Stimulated activated naive CD4-positive, alpha-beta T cell (primary cell): ENCODE data around the gene FUZ.
A peak's percentile ranks its signal among the peaks of the same experiment; 100 is the strongest.

Source experiments
- DNase-seq, 6 experiments: peaks; one replicate each; lab custom pipeline; 2025; lab: John Stamatoyannopoulos, UW

FUZ gene

DNA sequence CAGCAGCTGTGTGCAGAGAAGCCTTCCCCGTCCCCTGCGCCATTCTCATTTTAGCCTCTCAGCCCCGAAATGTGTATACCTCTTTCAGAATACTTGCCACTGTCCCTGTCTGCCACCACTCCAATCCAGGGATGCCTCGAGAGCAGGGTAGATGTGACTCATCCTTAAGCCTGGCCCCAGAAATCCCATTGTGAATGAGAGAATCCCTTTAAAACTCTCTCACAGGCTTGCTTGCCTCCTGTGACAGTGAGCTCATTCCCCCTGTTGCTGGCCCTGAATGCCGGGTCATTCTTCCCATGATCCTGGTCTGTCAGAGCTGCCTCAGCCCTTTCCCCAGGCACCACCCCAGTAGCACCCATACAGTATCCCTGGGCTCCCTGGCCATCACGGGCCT lies 36.7 kb downstream of the FUZ start:
- no peak for DNase-seq

DNA sequence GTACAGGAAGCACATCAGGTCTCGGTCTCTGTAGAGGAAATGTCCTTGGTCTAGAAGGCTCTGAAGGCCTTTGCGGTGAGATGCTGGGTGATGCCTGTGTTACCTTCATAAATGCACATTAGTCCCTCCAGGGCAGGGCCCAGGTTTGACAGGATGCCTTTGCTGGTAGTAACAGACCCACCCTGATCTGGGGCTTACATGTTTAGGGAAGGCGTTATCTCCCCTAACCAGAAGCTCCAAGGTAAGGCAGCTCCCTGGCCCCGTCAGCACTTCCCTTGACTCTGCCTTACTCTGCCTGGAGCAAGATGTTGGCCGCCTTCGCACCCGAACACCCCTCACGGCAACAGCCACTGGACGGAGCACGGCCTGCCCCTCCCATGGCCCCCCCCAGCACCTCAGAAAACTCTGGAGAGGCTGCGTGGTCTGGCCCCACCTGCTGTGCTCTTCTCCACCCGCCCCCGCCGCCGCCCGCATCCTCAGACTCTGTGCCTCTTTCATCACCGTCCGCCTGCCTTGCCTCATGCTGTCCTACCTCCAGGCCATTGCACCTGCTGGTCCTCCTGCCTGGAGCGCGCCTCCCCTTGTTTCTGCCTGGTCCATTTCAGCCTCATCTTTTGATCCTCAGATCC lies 37.2 kb downstream of the FUZ start:
- DNase-seq: no peak

GRCh38 chr19:49774969-49775368 lies 38.1 kb downstream of the FUZ start:
- DNase-seq: no peak

DNA sequence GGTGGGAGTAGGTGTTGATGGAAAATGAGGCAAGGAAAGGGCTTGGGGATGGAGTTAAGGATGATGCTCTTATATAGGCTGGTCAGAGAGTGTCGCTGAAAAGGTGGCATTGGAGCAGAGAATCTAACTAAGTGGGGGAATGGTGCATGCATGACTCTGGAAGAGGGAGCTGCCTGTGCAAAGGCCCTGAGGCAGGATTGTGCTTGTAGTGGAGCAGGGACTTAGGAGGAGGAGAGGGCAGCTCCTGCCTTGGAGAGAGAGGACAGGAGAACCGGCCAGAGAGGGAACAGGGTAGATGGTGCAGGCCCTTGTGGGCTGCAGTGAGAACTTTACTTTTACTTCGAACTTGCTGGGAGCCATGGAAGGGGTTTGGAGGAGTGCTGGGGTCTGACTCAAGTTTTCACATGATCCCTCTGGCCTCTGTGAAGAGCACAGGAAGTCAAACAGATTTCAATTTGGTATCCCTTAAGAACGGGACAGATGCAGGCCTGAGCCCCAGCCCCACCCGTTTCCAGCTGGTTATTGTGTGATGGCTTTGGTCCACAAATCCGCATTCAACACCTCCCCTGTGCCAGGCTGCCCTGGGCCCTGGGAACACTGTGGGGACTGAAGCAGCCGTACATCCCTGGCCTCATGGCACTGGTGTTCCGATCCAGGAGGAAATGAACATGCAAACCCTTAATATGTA lies 39.3 kb downstream of the FUZ start:
- DNase-seq: no peak

DNA sequence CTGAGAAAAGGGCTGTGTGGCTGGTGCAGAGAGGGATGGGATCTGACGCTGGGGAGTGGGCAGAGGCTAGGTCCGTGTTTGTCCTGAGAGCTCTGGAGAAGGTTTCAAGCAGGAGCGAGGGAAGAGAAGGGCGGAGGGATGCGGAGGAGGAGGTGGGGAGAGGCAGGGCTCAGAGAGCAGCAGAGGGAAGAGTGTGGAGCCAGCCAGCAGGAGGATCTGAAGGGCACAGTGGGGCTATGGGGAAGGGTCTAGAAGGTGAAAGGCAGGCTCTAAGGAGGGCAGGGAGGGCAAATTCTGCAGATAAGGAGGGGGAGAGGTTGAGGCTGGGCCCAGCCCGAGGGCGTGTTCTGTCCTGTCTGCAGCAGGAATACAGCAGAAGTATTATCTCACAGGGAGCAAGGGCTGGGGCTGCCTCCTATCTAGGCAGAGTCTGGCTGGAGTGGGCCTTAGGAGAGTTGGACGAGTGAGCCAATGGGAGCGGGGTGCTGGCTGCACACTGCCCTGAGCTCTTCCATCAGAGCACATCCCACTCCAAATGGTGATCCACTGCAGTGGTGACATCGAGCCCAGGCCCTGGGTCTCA lies 40.2 kb downstream of the FUZ start:
- DNase-seq: no peak

- no peak for DNase-seq
These were observed 41.4 kb downstream of the FUZ start for GRCh38 chr19:49771674-49772139.

DNA sequence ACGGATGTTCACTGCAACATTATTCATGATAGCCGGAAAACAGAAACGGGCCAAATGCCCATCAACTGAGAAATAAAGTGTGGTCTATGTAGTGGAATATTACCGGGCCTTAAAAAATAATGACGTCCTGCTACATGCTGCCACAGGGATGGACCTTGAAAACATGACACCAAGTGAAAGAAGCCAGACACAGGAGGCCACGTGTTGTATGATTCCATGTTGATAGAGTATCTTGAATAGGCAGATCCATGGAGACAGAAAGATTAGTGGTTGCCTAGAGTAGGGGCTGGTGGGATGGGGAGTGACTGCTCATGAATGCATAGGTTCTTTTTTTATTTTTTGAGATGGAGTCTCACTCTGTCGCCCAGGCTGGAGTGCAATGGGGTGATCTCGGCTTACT lies 42.6 kb downstream of the FUZ start:
- no peak for DNase-seq

DNA sequence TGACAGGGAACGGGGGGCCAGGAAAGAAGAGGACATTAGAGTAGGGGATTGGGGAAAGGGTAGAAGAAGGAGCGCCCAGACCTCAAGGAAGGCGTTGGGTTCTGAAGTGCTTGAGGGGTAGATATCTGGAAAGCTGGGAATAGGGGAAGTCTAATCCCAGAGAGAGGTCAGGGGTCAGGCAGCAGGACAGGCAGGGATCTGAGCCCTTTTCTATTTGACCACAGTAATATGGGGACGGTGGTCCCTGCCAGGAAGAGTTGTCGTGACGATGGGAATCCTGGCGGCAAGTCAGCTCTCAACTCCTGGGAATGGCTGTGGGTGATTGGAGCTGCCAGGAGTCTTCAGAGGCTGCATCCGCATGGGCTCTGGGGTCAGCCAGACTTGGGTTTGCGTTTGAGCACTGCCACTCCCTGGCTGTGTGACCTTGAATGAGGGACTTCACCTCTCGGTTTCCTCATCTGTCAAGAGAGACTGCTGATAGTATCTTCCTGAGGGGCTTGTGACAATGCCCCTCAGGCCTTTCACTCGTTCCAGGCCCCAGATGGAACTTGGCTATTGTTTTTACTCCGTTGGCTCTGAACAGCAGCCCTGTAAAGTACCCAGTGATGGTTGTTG lies 45.0 kb downstream of the FUZ start:
- no peak for DNase-seq

- DNase-seq: no peak
These were observed 45.7 kb downstream of the FUZ start for GRCh38 chr19:49767381-49767780.

GRCh38 chr19:49766930-49767299 lies 46.2 kb downstream of the FUZ start, which contains the start of gene AP2A1:
Gene AP2A1 (plus strand): TSS chr19:49767001. CDS start chr19:49767134, 133 bp downstream.
- DNase-seq: no peak

DNA sequence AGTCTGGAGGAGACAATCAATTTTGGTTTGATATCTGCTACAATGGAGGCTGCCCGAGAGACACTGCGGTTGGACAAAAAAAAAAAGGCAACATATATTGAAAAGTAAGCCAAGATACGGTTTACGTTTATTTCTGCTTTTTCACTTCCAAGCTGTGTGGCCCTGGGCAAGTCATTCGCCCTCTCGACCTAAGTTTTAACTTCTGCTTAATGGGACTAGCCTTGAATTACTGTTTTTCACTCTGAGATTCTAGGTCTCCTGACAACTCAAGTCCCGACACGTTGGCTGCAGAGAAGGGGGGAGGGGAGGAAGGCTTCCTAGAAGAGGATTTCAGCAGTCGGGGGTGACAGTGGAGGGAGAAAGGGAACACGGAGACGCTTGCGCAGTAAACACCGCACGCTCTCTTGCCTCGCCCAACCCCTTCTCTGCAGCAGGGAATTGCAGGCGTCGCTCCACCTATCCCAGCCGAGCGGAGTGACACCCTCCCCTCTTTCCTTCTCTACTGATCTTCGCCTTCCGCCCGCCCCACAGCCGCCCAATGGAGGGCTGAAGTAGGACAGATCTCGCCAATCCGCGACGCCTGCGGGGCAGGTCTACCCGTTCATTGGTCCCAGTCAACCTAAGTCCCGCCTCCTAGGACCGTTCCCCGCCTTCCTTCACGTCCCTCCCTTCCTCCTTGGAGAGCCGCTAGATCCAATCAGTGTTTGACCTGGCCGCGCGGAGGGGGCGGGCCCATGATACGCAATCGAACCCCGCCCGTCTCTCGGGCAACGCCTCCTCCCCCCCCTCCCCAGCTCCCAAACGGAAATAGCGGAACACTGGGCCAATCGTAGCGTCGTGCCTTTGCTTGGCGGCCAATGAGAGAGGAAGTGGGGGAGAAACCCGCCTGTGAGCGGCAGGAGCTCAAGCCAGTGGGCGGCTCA lies 46.8 kb downstream of the FUZ start:
- DNase-seq: peak; percentile 97 to 100 (median 100)

GRCh38 chr19:49764341-49764740 lies 48.8 kb downstream of the FUZ start:
- no peak for DNase-seq

- DNase-seq: no peak
These were observed 49.9 kb downstream of the FUZ start, which contains the start of gene TSKS for GRCh38 chr19:49763230-49763629. Gene TSKS (minus strand): TSS chr19:49763306. CDS start chr19:49763247, 59 bp downstream.

DNA sequence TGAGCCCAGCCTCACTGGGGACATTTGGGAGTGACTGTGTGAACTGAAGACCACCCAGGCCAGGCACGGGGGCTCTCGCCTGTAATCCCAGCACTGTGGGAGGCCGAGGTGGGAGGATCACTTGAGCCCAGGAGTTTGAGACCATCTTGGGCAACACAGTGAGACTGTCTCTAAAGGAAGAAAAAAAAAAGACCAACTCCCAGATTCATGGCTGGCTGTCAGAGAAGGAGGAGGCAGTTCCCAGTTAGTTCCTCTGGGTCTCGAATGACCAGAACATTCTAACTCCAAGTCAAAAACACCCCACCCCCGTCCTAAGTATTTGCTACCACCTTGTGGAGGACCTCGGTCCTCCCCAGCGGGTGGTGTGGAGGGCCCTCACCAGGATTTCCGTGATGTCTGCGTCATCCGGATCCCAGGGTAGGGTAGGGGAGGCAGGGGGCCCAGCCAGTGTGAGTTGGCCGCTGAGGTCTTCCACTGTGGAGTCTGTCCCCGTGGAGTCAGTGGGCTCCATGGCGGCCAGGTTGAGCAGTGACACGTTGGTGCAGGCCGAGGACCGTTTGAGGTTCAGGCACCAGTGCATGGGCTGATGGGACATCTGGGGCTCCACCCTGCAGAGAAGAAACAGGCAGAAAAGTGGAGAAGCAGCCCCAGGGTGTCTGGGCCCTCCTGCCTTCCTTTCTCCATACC lies 51.3 kb downstream of the FUZ start:
- peak in 2 of 6 experiments; percentile 4 to 8 for DNase-seq

DNA sequence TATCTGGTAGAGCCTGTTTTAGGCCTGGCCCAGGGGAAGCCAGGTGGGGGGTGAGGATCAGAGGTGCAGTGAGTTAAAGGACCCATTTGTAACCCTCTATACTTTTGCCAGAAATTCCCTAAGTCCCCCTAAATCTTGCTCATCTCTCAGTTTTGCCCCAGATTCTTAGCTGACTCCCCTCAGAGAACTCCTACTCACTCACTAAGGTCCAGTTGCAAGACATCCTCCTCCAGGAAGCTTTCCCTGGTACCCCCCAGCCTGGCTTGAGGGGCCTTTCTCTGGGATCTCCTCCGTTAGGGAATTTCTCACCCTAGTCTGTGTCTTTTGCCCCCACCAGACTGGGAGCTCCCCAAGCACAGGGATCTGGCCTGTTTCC lies 51.9 kb downstream of the FUZ start:
- no peak for DNase-seq

DNA sequence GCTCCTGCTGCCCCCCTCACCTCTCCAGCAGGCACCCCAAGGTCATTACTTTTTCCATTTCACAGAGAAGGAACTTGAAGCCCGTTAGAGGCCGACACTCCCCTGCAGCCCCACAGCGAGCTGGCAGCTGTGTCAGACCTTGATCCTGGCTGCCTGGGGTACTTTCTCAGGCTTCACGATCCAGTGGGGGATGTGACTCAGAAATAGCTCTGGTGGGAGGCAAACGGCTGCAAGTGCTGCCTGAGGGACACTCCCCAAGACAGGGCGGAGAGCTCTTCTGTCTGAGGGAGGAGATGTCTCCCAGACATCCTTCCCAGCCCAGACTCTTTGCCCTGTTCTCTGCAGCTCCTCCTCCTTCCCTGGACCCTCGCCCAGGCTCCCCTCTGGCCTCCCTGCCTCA lies 54.8 kb downstream of the FUZ start:
- no peak for DNase-seq
